Breast epithelium (tissue), 4 donors: ENCODE data around the gene ARHGAP26. TPM values are rescaled to one million over a fixed set of nuclear protein-coding genes. Genes with fewer than 3 reads are reported as not detected.

ENCODE experiments used
- DNase-seq, 2 donors: peaks; one replicate each; pipeline ENCODE4 v3.0.0-alpha.2; 2019; ENCODE audit warnings: low spot score in 2 of 2
- H3K27ac ChIP-seq, 2 donors: fragments of 200-600 bp; sonication (generic) in 1 of 2; one replicate each; pipeline ENCODE4 v1.5.1; 2016 to 2019; ENCODE audit warnings: mild to moderate bottlenecking in 1 of 2
- H3K27me3 ChIP-seq, 2 donors: fragments of 200-600 bp; sonication (generic) in 1 of 2; one replicate each; pipeline versions ENCODE4 v1.5.1 to v1.6.0; 2017 to 2019; ENCODE audit warnings: control low read depth in 1 of 2, mild to moderate bottlenecking in 1 of 2
- H3K36me3 ChIP-seq: fragments of 200-600 bp; one replicate; pipeline ENCODE4 v1.5.1; 2019
- H3K4me1 ChIP-seq, 2 donors: fragments of 200-600 bp; sonication (generic); one replicate each; pipeline ENCODE4 v1.5.1; 2016 to 2019; ENCODE audit warnings: control low read depth in 1 of 2
- H3K4me3 ChIP-seq, 3 donors: fragments of 200-600 bp; sonication (generic); 1 replicate in 2 of 3; 2 replicates in 1 of 3; pipeline ENCODE4 v1.5.1; 2016 to 2019; ENCODE audit warnings: mild to moderate bottlenecking in 3 of 3, moderate library complexity in 2 of 3
- H3K9me3 ChIP-seq, 2 donors: fragments of 200-600 bp; sonication (generic) in 1 of 2; one replicate each; pipeline ENCODE4 v1.5.1; 2016 to 2019; ENCODE audit warnings: control low read depth in 1 of 2
- POLR2A ChIP-seq: fragments of 450-650 bp; IDR thresholded peaks from one replicate; pipeline ENCODE4 v1.6.1; 2016; ENCODE audit warnings: antibody characterized with exemption, mild to moderate bottlenecking, moderate library complexity
- POLR2AphosphoS5 ChIP-seq, 3 donors: sonication (generic); formaldehyde crosslinking; IDR thresholded peaks; one replicate each; pipeline ENCODE4 v1.6.1; 2017; ENCODE audit warnings: antibody characterized with exemption in 3 of 3
- intact Hi-C: fragments of 100-400 bp; cut with DNase I; formaldehyde crosslinking; loops from one replicate; pipeline ENCODE4 v1.15.1; 2023; ENCODE audit warnings: low total_unique reads
- total RNA-seq, 3 donors: library from RNA; depleted of rRNA; stranded (reverse); fragments of >200 nt; gene quantifications; one replicate each; pipeline ENCODE4 v1.1.0, GENCODE V29; 2016
- TF ChIP-seq, protein P1 (sequence below), 3 donors: fragments of 450-650 bp; IDR thresholded peaks; one replicate each; pipeline ENCODE4 v1.5.1; 2016 to 2017; ENCODE audit warnings: antibody characterized with exemption in 3 of 3, mild to moderate bottlenecking in 3 of 3, moderate library complexity in 3 of 3

The ARHGAP26 gene
- total RNA-seq, 3 donors from 2014 or later: 33.1 to 89.0 (median 56.4) TPM

DNA sequence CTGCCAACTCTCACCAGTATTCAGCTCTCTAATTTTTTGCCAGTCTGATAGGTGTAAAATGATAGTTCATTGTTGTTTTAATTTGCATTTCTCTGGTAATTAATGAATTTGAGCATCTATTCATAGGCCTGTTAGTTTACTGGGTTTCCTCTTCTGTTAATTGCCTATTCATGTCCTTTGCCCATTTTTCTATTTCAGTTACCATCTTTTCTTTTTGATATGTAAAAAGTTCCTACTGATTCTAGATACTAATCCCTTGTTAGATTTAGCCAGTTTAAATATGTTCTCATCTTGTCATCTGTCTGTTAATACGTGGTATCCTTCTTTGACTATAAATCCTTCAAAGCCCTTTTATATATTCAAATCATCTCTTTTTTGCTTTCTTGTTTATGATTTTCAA lies 247.8 kb downstream of the ARHGAP26 start:
- Histone ChIP-seq H3K27ac (no peak overlapping the region), H3K4me1 (no peaks in the 10 kb centered on the region), H3K9me3 (no peaks in the 10 kb centered on the region), H3K4me3 (no peak overlapping the region), H3K36me3 (no peaks in the 10 kb centered on the region), H3K27me3 (no peaks in the 10 kb centered on the region)
- TF ChIP-seq, protein P1, sequence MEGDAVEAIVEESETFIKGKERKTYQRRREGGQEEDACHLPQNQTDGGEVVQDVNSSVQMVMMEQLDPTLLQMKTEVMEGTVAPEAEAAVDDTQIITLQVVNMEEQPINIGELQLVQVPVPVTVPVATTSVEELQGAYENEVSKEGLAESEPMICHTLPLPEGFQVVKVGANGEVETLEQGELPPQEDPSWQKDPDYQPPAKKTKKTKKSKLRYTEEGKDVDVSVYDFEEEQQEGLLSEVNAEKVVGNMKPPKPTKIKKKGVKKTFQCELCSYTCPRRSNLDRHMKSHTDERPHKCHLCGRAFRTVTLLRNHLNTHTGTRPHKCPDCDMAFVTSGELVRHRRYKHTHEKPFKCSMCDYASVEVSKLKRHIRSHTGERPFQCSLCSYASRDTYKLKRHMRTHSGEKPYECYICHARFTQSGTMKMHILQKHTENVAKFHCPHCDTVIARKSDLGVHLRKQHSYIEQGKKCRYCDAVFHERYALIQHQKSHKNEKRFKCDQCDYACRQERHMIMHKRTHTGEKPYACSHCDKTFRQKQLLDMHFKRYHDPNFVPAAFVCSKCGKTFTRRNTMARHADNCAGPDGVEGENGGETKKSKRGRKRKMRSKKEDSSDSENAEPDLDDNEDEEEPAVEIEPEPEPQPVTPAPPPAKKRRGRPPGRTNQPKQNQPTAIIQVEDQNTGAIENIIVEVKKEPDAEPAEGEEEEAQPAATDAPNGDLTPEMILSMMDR (IDR thresholded peaks at IDR 0.05): no peak
- TF ChIP-seq POLR2AphosphoS5 (IDR thresholded peaks at IDR 0.05): no peak
- no peak for TF ChIP-seq POLR2A
- no peak for DNase-seq
- intact Hi-C loops: no loop called here

- Histone ChIP-seq H3K4me1 (no peaks in the 10 kb centered on the region), H3K27ac (no peak overlapping the region), H3K4me3 (no peak overlapping the region), H3K9me3 (no peaks in the 10 kb centered on the region), H3K27me3 (no peaks in the 10 kb centered on the region), H3K36me3 (no peaks in the 10 kb centered on the region)
- no peak for DNase-seq
- TF ChIP-seq POLR2A (no peak), POLR2AphosphoS5 (IDR thresholded peaks at IDR 0.05) (no peak)
- intact Hi-C loops: no loop called here
These were observed 249.0 kb downstream of the ARHGAP26 start for GRCh38 chr5:143019157-143019556.

GRCh38 chr5:143019614-143020515 lies 249.7 kb downstream of the ARHGAP26 start:
- intact Hi-C loops: loop anchor here (5.0 to 10.0 kb wide), 2 partner anchors 385 to 818 kb away; partner anchors contain the start of gene NR3C1
- H3K4me1 ChIP-seq: no peaks in the 10 kb centered on the region
- TF ChIP-seq, protein P1 (IDR thresholded peaks at IDR 0.05): no peak
- TF ChIP-seq POLR2AphosphoS5 (IDR thresholded peaks at IDR 0.05) (no peak), POLR2A (no peak)
- H3K27me3 ChIP-seq: no peaks in the 10 kb centered on the region
- no peaks in the 10 kb centered on the region for H3K9me3 ChIP-seq
- no peak overlapping the region for H3K27ac ChIP-seq
- no peaks in the 10 kb centered on the region for H3K36me3 ChIP-seq
- no peak overlapping the region for H3K4me3 ChIP-seq
- DNase-seq: no peak

- H3K27ac ChIP-seq: no peak overlapping the region
- H3K4me3 ChIP-seq: no peak overlapping the region
- no peaks in the 10 kb centered on the region for H3K4me1 ChIP-seq
- TF ChIP-seq, protein P1 (IDR thresholded peaks at IDR 0.05): no peak
- TF ChIP-seq POLR2AphosphoS5 (IDR thresholded peaks at IDR 0.05) (no peak), POLR2A (no peak)
- H3K36me3 ChIP-seq: no peaks in the 10 kb centered on the region
- intact Hi-C loops: loop anchor here (5.0 to 10.0 kb wide), 2 partner anchors 383 to 819 kb away; partner anchors contain the start of gene NR3C1
- DNase-seq: no peak
- H3K27me3 ChIP-seq: no peaks in the 10 kb centered on the region
- no peaks in the 10 kb centered on the region for H3K9me3 ChIP-seq
These were observed 251.4 kb downstream of the ARHGAP26 start for GRCh38 chr5:143021595-143021994.

DNA sequence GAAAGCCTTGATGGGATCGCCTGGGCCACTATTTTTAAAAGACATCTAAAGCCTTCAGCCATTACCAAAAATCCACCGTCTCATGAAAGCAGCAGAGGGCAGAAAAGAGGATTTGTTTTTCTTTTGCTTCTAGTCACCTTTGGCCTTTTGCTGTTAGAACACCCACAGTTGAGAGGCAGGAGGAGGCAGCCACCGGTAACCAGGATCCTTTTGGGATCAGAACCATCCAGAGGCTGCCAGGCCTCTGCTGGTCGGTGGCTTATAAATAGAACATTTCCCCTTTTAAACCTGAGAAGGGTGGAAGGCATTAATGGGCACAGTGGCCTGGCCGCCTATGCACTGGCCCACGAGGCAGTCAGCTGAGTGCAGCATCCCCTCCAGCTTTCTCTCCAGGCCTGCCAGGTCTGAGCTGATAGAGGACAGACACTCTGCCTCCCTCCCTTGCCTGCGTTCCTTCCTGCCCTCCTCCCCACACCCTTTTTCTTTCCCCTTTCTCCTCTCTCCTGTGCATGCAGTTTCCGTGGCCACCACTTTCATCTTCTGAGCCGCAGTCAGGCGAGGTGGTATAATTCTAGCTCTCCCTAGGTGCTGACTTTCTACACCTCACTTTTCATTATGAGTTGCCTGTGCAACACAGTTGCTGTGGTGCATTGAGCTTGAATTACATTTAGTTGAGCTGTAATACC lies 253.4 kb downstream of the ARHGAP26 start:
- no peaks in the 10 kb centered on the region for H3K27me3 ChIP-seq
- intact Hi-C loops: loop anchor here (5.0 to 10.0 kb wide), 2 partner anchors 381 to 821 kb away; partner anchors contain the start of gene NR3C1
- DNase-seq: no peak
- H3K36me3 ChIP-seq: no peaks in the 10 kb centered on the region
- no peaks in the 10 kb centered on the region for H3K9me3 ChIP-seq
- no peak for TF ChIP-seq POLR2A
- H3K27ac ChIP-seq: peak overlapping the region in 1 of 2 donors; percentile 50
- H3K4me3 ChIP-seq: no peak overlapping the region
- H3K4me1 ChIP-seq: no peaks in the 10 kb centered on the region
